H1 (cell line): Measurements from ENCODE around the gene DLX4. TPM values are rescaled to one million over a fixed set of nuclear protein-coding genes. Genes with fewer than 3 reads are reported as not detected.

Source experiments
- CTCF ChIA-PET: fragments of 300-600 bp; sonication (Branson Sonifier 250); formaldehyde crosslinking; loops from one replicate; lab custom pipeline; 2021; ENCODE audit not compliant: partially characterized antibody; lab: Charles Lee
- POLR2A ChIA-PET: fragments of 300-600 bp; sonication (Branson Sonifier 250); formaldehyde crosslinking; loops from one replicate; lab custom pipeline; 2021; ENCODE audit warnings: inconsistent platforms; ENCODE audit not compliant: partially characterized antibody; lab: Charles Lee
- DNase-seq, 2 experiments: peaks; one replicate each; pipeline versions ENCODE4 v3.0.0 to v3.0.0-alpha.2; 2010 to 2022; ENCODE audit warnings: low spot score in 2 of 2, low read depth in 1 of 2, mixed read lengths in 1 of 2
- FAIRE-seq: peaks from 2 replicates; lab custom pipeline; 2011; peaks lifted over from hg19 to GRCh38; lab: Jason Lieb, UNC
- H2AFZ ChIP-seq: 2 replicates; pipeline ENCODE4 v1.8.1; 2012; ENCODE audit warnings: low read length, inconsistent platforms
- H2AK5ac ChIP-seq: 2 replicates; pipeline ENCODE4 v1.6.1; 2013; ENCODE audit warnings: low read depth, low read length
- H2BK120ac ChIP-seq: replicated peaks from 2 replicates; pipeline ENCODE3; 2013; ENCODE audit warnings: low read depth, low read length, inconsistent platforms
- H2BK12ac ChIP-seq: 2 replicates; pipeline ENCODE4 v1.6.1; 2013; ENCODE audit warnings: low read depth, low read length
- H2BK15ac ChIP-seq: 2 replicates; pipeline ENCODE4 v1.6.1; 2013; ENCODE audit warnings: low read length
- H2BK20ac ChIP-seq: 2 replicates; pipeline ENCODE4 v1.6.1; 2013; ENCODE audit warnings: low read length
- H2BK5ac ChIP-seq: 2 replicates; pipeline ENCODE4 v1.6.1; 2013; ENCODE audit warnings: low read depth, low read length
- H3K14ac ChIP-seq: 2 replicates; pipeline ENCODE4 v1.6.1; 2013; ENCODE audit warnings: inconsistent platforms; ENCODE audit not compliant: insufficient read length
- H3K18ac ChIP-seq: 2 replicates; pipeline ENCODE4 v1.6.1; 2013; ENCODE audit warnings: low read length; ENCODE audit errors: extremely low read depth
- H3K23ac ChIP-seq: 2 replicates; pipeline ENCODE4 v1.6.1; 2013; ENCODE audit warnings: inconsistent platforms; ENCODE audit not compliant: insufficient read length
- H3K23me2 ChIP-seq: 2 replicates; pipeline ENCODE4 v1.6.1; 2013; ENCODE audit warnings: low read depth, low read length
- H3K27ac ChIP-seq: 2 replicates; pipeline ENCODE4 v1.6.1; 2011; ENCODE audit warnings: low read depth, low read length, inconsistent platforms
- H3K27me3 ChIP-seq, 4 experiments: replicated peaks in 1 of 4; 1 replicate in 1 of 4; 2 replicates in 3 of 4; pipeline versions ENCODE4 v1.6.1 to v1.8.1; 2011 to 2013; ENCODE audit warnings: low read length in 3 of 4, mild to moderate bottlenecking in 3 of 4, inconsistent platforms in 2 of 4, mixed read lengths in 2 of 4, moderate library complexity in 1 of 4; ENCODE audit not compliant: control insufficient read depth in 3 of 4, insufficient read depth in 3 of 4; ENCODE audit errors: extremely low read depth in 1 of 4
- H3K36me3 ChIP-seq, 4 experiments: 2 replicates each; pipeline versions ENCODE4 v1.6.1 to v1.8.1; 2011 to 2013; ENCODE audit warnings: mild to moderate bottlenecking in 4 of 4, low read length in 3 of 4, moderate library complexity in 2 of 4, control low read depth in 1 of 4, inconsistent platforms in 1 of 4; ENCODE audit not compliant: insufficient read depth in 4 of 4, control insufficient read depth in 2 of 4
- H3K4ac ChIP-seq: replicated peaks from 2 replicates; pipeline ENCODE3; 2013; ENCODE audit warnings: low read length, low read depth, mixed read lengths, inconsistent platforms; ENCODE audit not compliant: insufficient read length
- H3K4me1 ChIP-seq, 4 experiments: replicated peaks in 1 of 4; 1 replicate in 1 of 4; 2 replicates in 3 of 4; pipeline versions ENCODE4 v1.6.1 to v1.8.1; 2011 to 2013; ENCODE audit warnings: low read length in 3 of 4, inconsistent platforms in 2 of 4, mixed read lengths in 1 of 4; ENCODE audit not compliant: insufficient read depth in 4 of 4, control insufficient read depth in 3 of 4
- H3K4me2 ChIP-seq, 2 experiments: 2 replicates each; pipeline versions ENCODE4 v1.6.1 to v1.8.1; 2011 to 2013; ENCODE audit warnings: low read depth in 2 of 2, low read length in 2 of 2, control low read depth in 1 of 2, inconsistent platforms in 1 of 2, mild to moderate bottlenecking in 1 of 2; ENCODE audit not compliant: insufficient read depth in 1 of 2
- H3K4me3 ChIP-seq, 4 experiments: fragments of 200-600, 300-600 bp in 1 of 4; sonication (generic), shearing (Covaris generic), sonication (Bioruptor Twin) in 1 of 4; 2 replicates each; pipeline versions ENCODE4 v1.5.1 to v1.8.1; 2011 to 2016; ENCODE audit warnings: low read length in 4 of 4, low read depth in 3 of 4, control low read depth in 2 of 4, inconsistent platforms in 2 of 4, mild to moderate bottlenecking in 2 of 4, mixed read lengths in 1 of 4, moderate library complexity in 1 of 4; ENCODE audit not compliant: insufficient read depth in 2 of 4; ENCODE audit errors: extremely low read depth in 1 of 4
- H3K56ac ChIP-seq: replicated peaks from 2 replicates; pipeline ENCODE3; 2013; ENCODE audit warnings: low read depth, mild to moderate bottlenecking, mixed read lengths, low read length, inconsistent platforms; ENCODE audit not compliant: insufficient read length
- H3K79me1 ChIP-seq: 2 replicates; pipeline ENCODE4 v1.6.1; 2013; ENCODE audit warnings: low read depth, low read length, control low read depth
- H3K79me2 ChIP-seq, 2 experiments: 2 replicates each; pipeline versions ENCODE4 v1.6.1 to v1.8.1; 2012 to 2013; ENCODE audit warnings: low read length in 2 of 2, mild to moderate bottlenecking in 2 of 2, inconsistent platforms in 1 of 2; ENCODE audit not compliant: insufficient read depth in 2 of 2, control insufficient read depth in 1 of 2
- H3K9ac ChIP-seq, 4 experiments: replicated peaks in 1 of 4; 1 replicate in 1 of 4; 2 replicates in 3 of 4; pipeline versions ENCODE4 v1.6.1 to v1.8.1; 2011 to 2013; ENCODE audit warnings: low read depth in 3 of 4, low read length in 3 of 4, control low read depth in 2 of 4, mild to moderate bottlenecking in 2 of 4, moderate library complexity in 2 of 4, inconsistent platforms in 1 of 4; ENCODE audit errors: extremely low read depth in 1 of 4
- H3K9me3 ChIP-seq, 2 experiments: 2 replicates each; pipeline versions ENCODE4 v1.6.1 to v1.8.1; 2012 to 2013; ENCODE audit warnings: mild to moderate bottlenecking in 2 of 2, moderate library complexity in 2 of 2, control low read depth in 1 of 2, inconsistent platforms in 1 of 2, low read depth in 1 of 2, low read length in 1 of 2, mixed read lengths in 1 of 2; ENCODE audit not compliant: insufficient read depth in 2 of 2
- H4K20me1 ChIP-seq, 2 experiments: replicated peaks in 1 of 2; 2 replicates each; pipeline versions ENCODE3 to v1.8.1; 2011 to 2013; ENCODE audit warnings: inconsistent platforms in 2 of 2, low read length in 2 of 2, mild to moderate bottlenecking in 1 of 2; ENCODE audit not compliant: insufficient read depth in 2 of 2, control insufficient read depth in 1 of 2
- H4K5ac ChIP-seq: 2 replicates; pipeline ENCODE4 v1.6.1; 2013; ENCODE audit warnings: low read length, low read depth, mixed read lengths, inconsistent platforms; ENCODE audit not compliant: insufficient read length
- H4K8ac ChIP-seq: 2 replicates; pipeline ENCODE4 v1.8.0; 2013; ENCODE audit warnings: mild to moderate bottlenecking, moderate library complexity, low read length, inconsistent platforms; ENCODE audit not compliant: insufficient read depth; ENCODE audit errors: extremely low read depth
- H4K91ac ChIP-seq: replicated peaks from 2 replicates; pipeline ENCODE3; 2013; ENCODE audit warnings: low read length, mixed read lengths, inconsistent platforms; ENCODE audit not compliant: insufficient read length
- SP1 ChIP-seq: IDR thresholded peaks from 2 replicates; pipeline ENCODE4 v1.6.1; 2011; ENCODE audit warnings: low read depth, low read length
- TBP ChIP-seq: IDR thresholded peaks from 2 replicates; pipeline ENCODE4 v1.6.1; 2011; ENCODE audit warnings: low read depth, low read length, improper control_type of control experiment
- WGBS, 2 experiments: shearing (Covaris generic) in 1 of 2; methylation state at CpG; one replicate each; pipeline versions ENCODE4 v1.1.6 to v1.1.7; 2013 to 2015; ENCODE audit warnings: low lambda C conversion rate in 2 of 2, mixed read lengths in 2 of 2, inconsistent platforms in 1 of 2, low coverage in 1 of 2, missing lambda C conversion rate in 1 of 2; ENCODE audit not compliant: insufficient replicate concordance in 2 of 2, insufficient coverage in 1 of 2, insufficient read length in 1 of 2; ENCODE audit errors: extremely low coverage in 1 of 2, missing lambda C conversion rate in 1 of 2; 5-methylcytosine and 5-hydroxymethylcytosine counted together
- polyA plus RNA-seq, 7 experiments: library from polyadenylated mRNA; depleted of rRNA in 3 of 7; stranded (reverse) in 5 of 7; unstranded in 2 of 7; fragments of >200 nt in 5 of 7; fragments of 200-250 nt in 2 of 7; gene quantifications; 1 replicate in 5 of 7; 2 replicates in 1 of 7; 4 replicates in 1 of 7; pipeline versions ENCODE4 v1.2.1 to v1.2.3, GENCODE V29; 2011 to 2013; ENCODE audit warnings: missing spikeins in 2 of 7, mixed read lengths in 2 of 7
- total RNA-seq: library from RNA; stranded (reverse); fragmentation: NEBNext Ultra II Directional; extraction: Animal tissue kit (Norgen Biotek cat#: 25700); gene quantifications from 2 replicates; pipeline ENCODE4 v1.2.1, GENCODE V29; 2021

DLX4 gene
- total and polyA plus RNA-seq, 2 of the 8 experiments (the other 6 are each of a cell fraction or from before 2014, with no cell fraction given): 0.67 to 0.80 TPM

- Histone ChIP-seq H3K14ac (no peak overlapping the region), H4K8ac (no peak overlapping the region), H3K27ac (no peak overlapping the region), H2BK12ac (no peak overlapping the region), H2AFZ (no peak overlapping the region), H3K4me3 (peak overlapping the region; percentile 16 to 54 (median 25); a peak in 5 of 8 replicates), H3K18ac (no peak overlapping the region; the same call in 1 of the 2 replicates), H4K5ac (no peak overlapping the region), H2AK5ac (no peak overlapping the region), H3K27me3 (peaks cover 73 to 88% (median 85%) of the 10 kb centered on the region in 4 experiments), H3K56ac (no peak overlapping the region), H3K23me2 (peaks cover 17% of the 10 kb centered on the region), H3K4me2 (peak overlapping the region; percentile 69 to 72), H2BK120ac (no peak overlapping the region), H3K4ac (no peak overlapping the region), H2BK5ac (no peak overlapping the region), H4K20me1 (peaks cover 10 to 25% of the 10 kb centered on the region in 2 experiments), H2BK20ac (no peak overlapping the region), H3K79me2 (no peaks in the 10 kb centered on the region), H2BK15ac (no peak overlapping the region), H3K9ac (no peak overlapping the region), H3K79me1 (no peaks in the 10 kb centered on the region), H4K91ac (no peak overlapping the region), H3K9me3 (no peaks in the 10 kb centered on the region), H3K4me1 (peaks cover 0 to 32% (median 23%) of the 10 kb centered on the region in 4 experiments; a peak in 6 of 7 replicates), H3K36me3 (no peaks in the 10 kb centered on the region; a peak in 1 of 8 replicates), H3K23ac (no peak overlapping the region)
- no peak for DNase-seq
- ChIA-PET CTCF (interaction anchor here (0.6 to 2.6 kb wide), 8 partner anchors 12 to 428 kb away, joined by 3 to 22 read pairs (median 4); partner anchors contain the start of gene DLX3), POLR2A (interaction anchor here (1.3 to 2.4 kb wide), 2 partner anchors 10 to 13 kb away, joined by 5 to 7 read pairs; no protein-coding TSS in a partner anchor)
- TF ChIP-seq SP1: 0 out of 2 replicates have a peak, but pooled peaks have one; percentile 52
- no peak for TF ChIP-seq TBP
- 2% methylated on average over 16 of the region's 16 CpGs; no CpG with 5 or more reads in 1 of the 2 experiments for WGBS, 2 experiments
- FAIRE-seq: no peak
Measured at GRCh38 chr17:49965524-49965909, 3.5 kb upstream of the DLX4 start.
